Measurements from ENCODE around the gene FTCDNL1. TPM values are rescaled to one million over a fixed set of nuclear protein-coding genes. Genes with fewer than 3 reads are reported as not detected.

Gene FTCDNL1
- total RNA-seq, 1 donor from 2014 or later: 2.7 TPM

- Mint-ChIP-seq H3K27me3 (ENCODE audit: insufficient read depth, low read depth) (peaks cover 1% of the 10 kb centered on the region), H3K27ac (no peak overlapping the region), H3K4me3 (no peak overlapping the region), H3K4me1 (peaks cover 11% of the 10 kb centered on the region), H3K9me3 (no peaks in the 10 kb centered on the region), H3K36me3 (no peaks in the 10 kb centered on the region)
- Histone ChIP-seq H4K20me1 (ENCODE audit: low read depth) (no peaks in the 10 kb centered on the region), H3K36me3 (no peaks in the 10 kb centered on the region), H3F3A (ENCODE audit: low read depth) (no peaks in the 10 kb centered on the region), H3K79me2 (ENCODE audit: low read depth) (no peaks in the 10 kb centered on the region), H2AFZ (replicated peaks) (no peak overlapping the region), H3K4me1 (no peaks in the 10 kb centered on the region), H3K9me3 (ENCODE audit: low read depth) (no peaks in the 10 kb centered on the region), H3K4me3 (no peak overlapping the region), H3K27me3 (no peaks in the 10 kb centered on the region), H3K4me2 (no peak overlapping the region), H3K9ac (no peak overlapping the region), H3K27ac (no peak overlapping the region)
- no peak for TF ChIP-seq EZH2 (IDR thresholded peaks at IDR 0.05)
- TF ChIP-seq CTCF (IDR thresholded peaks at IDR 0.05): no peak
- no peak for TF ChIP-seq EZH2phosphoT487 (IDR thresholded peaks at IDR 0.05)
- no peak for DNase-seq (ENCODE audit: low spot score)
Observed at GRCh38 chr2:199811346-199811745, 39.6 kb downstream of the FTCDNL1 start.

- no peaks in the 10 kb centered on the region for H3K36me3 Mint-ChIP-seq
- Histone ChIP-seq H3K4me1 (no peaks in the 10 kb centered on the region), H3K9me3 (ENCODE audit: low read depth) (no peaks in the 10 kb centered on the region), H4K20me1 (ENCODE audit: low read depth) (no peaks in the 10 kb centered on the region), H3K27ac (no peak overlapping the region), H3K27me3 (no peaks in the 10 kb centered on the region), H3K4me3 (no peak overlapping the region), H3F3A (ENCODE audit: low read depth) (no peaks in the 10 kb centered on the region), H2AFZ (replicated peaks) (no peak overlapping the region), H3K9ac (no peak overlapping the region), H3K4me2 (no peak overlapping the region), H3K79me2 (ENCODE audit: low read depth) (no peaks in the 10 kb centered on the region), H3K36me3 (no peaks in the 10 kb centered on the region)
- peaks cover 17% of the 10 kb centered on the region for H3K4me1 Mint-ChIP-seq
- no peak for DNase-seq (ENCODE audit: low spot score)
- H3K27ac Mint-ChIP-seq: no peak overlapping the region
- no peak for TF ChIP-seq CTCF (IDR thresholded peaks at IDR 0.05)
- TF ChIP-seq EZH2 (IDR thresholded peaks at IDR 0.05): no peak
- no peak for TF ChIP-seq EZH2phosphoT487 (IDR thresholded peaks at IDR 0.05)
- H3K4me3 Mint-ChIP-seq: no peak overlapping the region
- peaks cover 2% of the 10 kb centered on the region for H3K27me3 Mint-ChIP-seq (ENCODE audit: insufficient read depth, low read depth)
- H3K9me3 Mint-ChIP-seq: no peaks in the 10 kb centered on the region
Observed at GRCh38 chr2:199810422-199811171, 40.4 kb downstream of the FTCDNL1 start.

- Histone ChIP-seq H3K27me3 (no peaks in the 10 kb centered on the region), H4K20me1 (ENCODE audit: low read depth) (no peaks in the 10 kb centered on the region), H3K4me3 (no peak overlapping the region), H3K9me3 (ENCODE audit: low read depth) (no peaks in the 10 kb centered on the region), H3K9ac (no peak overlapping the region), H3K27ac (no peak overlapping the region), H3K79me2 (ENCODE audit: low read depth) (no peaks in the 10 kb centered on the region), H3K36me3 (no peaks in the 10 kb centered on the region), H2AFZ (replicated peaks) (no peak overlapping the region), H3F3A (ENCODE audit: low read depth) (no peaks in the 10 kb centered on the region), H3K4me2 (no peak overlapping the region), H3K4me1 (peaks cover 8% of the 10 kb centered on the region)
- DNase-seq (ENCODE audit: low spot score): no peak
- H3K9me3 Mint-ChIP-seq: no peaks in the 10 kb centered on the region
- no peak overlapping the region for H3K27ac Mint-ChIP-seq
- TF ChIP-seq EZH2phosphoT487 (IDR thresholded peaks at IDR 0.05) (no peak), CTCF (IDR thresholded peaks at IDR 0.05) (no peak), EZH2 (IDR thresholded peaks at IDR 0.05) (no peak)
- H3K36me3 Mint-ChIP-seq: no peaks in the 10 kb centered on the region
- H3K4me1 Mint-ChIP-seq: peaks cover 21% of the 10 kb centered on the region
- no peak overlapping the region for H3K4me3 Mint-ChIP-seq
- peaks cover 2% of the 10 kb centered on the region for H3K27me3 Mint-ChIP-seq (ENCODE audit: insufficient read depth, low read depth)
Observed at GRCh38 chr2:199807966-199808365, 43.0 kb downstream of the FTCDNL1 start.

Measured in neural progenitor cell (in vitro differentiated cells).